HepG2 (cell line): ENCODE measurements around the gene BLVRB. TPM values are rescaled to one million over a fixed set of nuclear protein-coding genes. Genes with fewer than 3 reads are reported as not detected.

Source experiments
- ETV5 ChIP-seq: IDR thresholded peaks from 2 replicates; pipeline ENCODE4 v1.6.1; 2018; ENCODE audit warnings: missing biosample characterization, missing genetic modification reagents, inconsistent platforms, borderline replicate concordance
- MIER3 ChIP-seq: IDR thresholded peaks from 2 replicates; pipeline ENCODE4 v1.6.1; 2016; ENCODE audit warnings: missing compliant biosample characterization, borderline replicate concordance
- MTF2 ChIP-seq: sonication (generic); formaldehyde crosslinking; IDR thresholded peaks from 2 replicates; pipeline ENCODE4 v1.5.0; 2020; ENCODE audit warnings: missing genetic modification reagents, borderline replicate concordance
- NPAS2 ChIP-seq: sonication (generic); formaldehyde crosslinking; IDR thresholded peaks from 2 replicates; pipeline ENCODE4 v1.8.0; 2022; ENCODE audit warnings: mild to moderate bottlenecking, missing genetic modification reagents, borderline replicate concordance
- POLR2AphosphoS5 ChIP-seq: IDR thresholded peaks from 2 replicates; pipeline ENCODE4 v1.6.1; 2012; ENCODE audit warnings: low read depth, low read length
- SCMH1 ChIP-seq: sonication (generic); formaldehyde crosslinking; IDR thresholded peaks from 2 replicates; pipeline ENCODE4 v1.9.0; 2021; ENCODE audit warnings: missing genetic modification reagents, mild to moderate bottlenecking, borderline replicate concordance
- SOX5 ChIP-seq: IDR thresholded peaks from 2 replicates; pipeline ENCODE4 v1.6.1; 2016; ENCODE audit warnings: borderline replicate concordance
- SUZ12 ChIP-seq: fragments of 150-350 bp; IDR thresholded peaks from 2 replicates; pipeline ENCODE4 v1.6.1; 2014; ENCODE audit warnings: low read depth, low read length
- ZBTB3 ChIP-seq: sonication (generic); formaldehyde crosslinking; IDR thresholded peaks from 2 replicates; pipeline ENCODE4 v1.4.0; 2020; ENCODE audit warnings: low read depth, mild to moderate bottlenecking, moderate library complexity, missing genetic modification reagents, borderline replicate concordance
- ZFP62 ChIP-seq: sonication (generic); formaldehyde crosslinking; IDR thresholded peaks from 2 replicates; pipeline ENCODE4 v1.4.0; 2020; ENCODE audit warnings: missing genetic modification reagents
- ZKSCAN8 ChIP-seq: IDR thresholded peaks from 2 replicates; pipeline ENCODE4 v1.6.1; 2016; ENCODE audit warnings: borderline replicate concordance, missing genetic modification reagents, missing compliant biosample characterization
- ZMAT3 ChIP-seq: sonication (generic); formaldehyde crosslinking; conservative IDR thresholded peaks from 2 replicates; pipeline ENCODE4 v1.7.0; 2021; ENCODE audit warnings: missing genetic modification reagents
- ZNF224 ChIP-seq: sonication (generic); formaldehyde crosslinking; IDR thresholded peaks from 2 replicates; pipeline ENCODE4 v1.5.0; 2020; ENCODE audit warnings: mild to moderate bottlenecking, missing genetic modification reagents
- ZNF780A ChIP-seq: sonication (generic); formaldehyde crosslinking; IDR thresholded peaks from 2 replicates; pipeline ENCODE4 v1.8.0; 2022; ENCODE audit warnings: mild to moderate bottlenecking, missing genetic modification reagents, moderate library complexity
- polyA plus RNA-seq, 8 experiments: library from polyadenylated mRNA; depleted of rRNA in 3 of 8; stranded (reverse) in 7 of 8; unstranded in 1 of 8; fragments of >200 nt; fragmentation: Illumina TruSeq in 4 of 8; extraction: Trizol in 4 of 8; gene quantifications; 2 replicates each; pipeline versions ENCODE4 v1.2.1 to v1.2.3, GENCODE V29; 2011 to 2016; ENCODE audit warnings: low read depth in 4 of 8, missing spikeins in 1 of 8, mixed read lengths in 1 of 8; ENCODE audit not compliant: insufficient read depth in 1 of 8
- total RNA-seq, 5 experiments: library from RNA; depleted of rRNA; stranded (reverse); fragments of >200 nt; fragmentation: Illumina TruSeq; extraction: Trizol; gene quantifications; 2 replicates each; pipeline ENCODE4 v1.2.3, GENCODE V29; 2016; ENCODE audit warnings: low read depth in 1 of 5
- TF ChIP-seq, protein P1 (sequence below), 2 experiments: sonication (generic) in 1 of 2; formaldehyde crosslinking in 1 of 2; IDR thresholded peaks; 2 replicates each; pipeline versions ENCODE4 v1.6.1 to v1.9.0; 2014 to 2022; ENCODE audit warnings: antibody characterized with exemption in 1 of 2, borderline replicate concordance in 1 of 2, inconsistent platforms in 1 of 2, low read depth in 1 of 2, missing genetic modification reagents in 1 of 2
- TF ChIP-seq, protein P2 (sequence below): sonication (generic); formaldehyde crosslinking; IDR thresholded peaks from 2 replicates; pipeline ENCODE4 v1.4.0; 2020; ENCODE audit warnings: missing genetic modification reagents
- TF ChIP-seq, protein P3 (sequence below): sonication (generic); formaldehyde crosslinking; conservative IDR thresholded peaks from 2 replicates; pipeline ENCODE4 v1.4.0; 2020; ENCODE audit warnings: missing genetic modification reagents

BLVRB gene
- total and polyA plus RNA-seq, 2 of the 13 experiments (the other 11 are each of a cell fraction or from before 2014, with no cell fraction given) = 25.9 to 51.4 TPM

DNA sequence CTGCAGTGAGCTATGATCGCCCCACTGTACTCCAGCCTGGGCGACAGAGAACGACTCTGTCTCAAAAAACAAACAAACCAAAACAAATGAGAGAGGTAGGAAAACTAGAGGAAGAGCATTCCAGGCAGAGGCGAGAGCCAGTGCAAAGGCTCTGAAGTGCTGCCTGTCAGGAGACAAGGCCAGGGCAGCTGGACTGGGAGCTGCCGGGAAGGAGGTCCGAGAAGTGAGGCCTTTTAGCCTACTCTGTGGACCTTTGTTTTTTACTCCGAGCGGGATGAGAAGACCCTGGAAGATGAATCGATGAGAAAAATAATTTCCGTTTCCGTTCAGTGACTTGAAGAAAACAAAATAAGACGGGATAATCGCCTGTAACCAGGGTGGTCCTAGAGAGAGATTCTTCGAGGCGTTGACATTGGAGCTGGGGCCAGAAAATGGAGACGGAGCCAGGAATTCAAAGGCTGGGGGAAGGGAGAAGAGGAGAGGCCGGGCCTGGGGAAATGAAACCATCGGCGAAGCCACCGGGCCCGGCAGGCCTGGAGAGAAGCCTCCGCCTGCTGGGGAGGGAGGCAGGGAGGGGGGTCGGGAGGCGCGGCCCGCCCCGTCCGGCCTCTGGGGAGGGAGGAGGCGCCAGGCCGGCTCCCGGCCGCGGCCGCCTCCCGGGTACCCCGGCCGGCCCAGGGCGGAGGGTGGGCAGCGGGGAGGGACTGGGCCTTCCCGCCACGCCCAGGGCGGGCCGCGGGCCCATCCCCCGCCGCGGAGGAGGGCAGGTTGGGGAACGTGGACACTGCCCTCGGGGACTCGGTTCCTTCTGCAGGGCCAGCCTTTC is 31.9 kb downstream of the BLVRB start (continued):
- TF ChIP-seq SOX5 (CRISPR knock-in tag) (no peak), ZNF780A (no peak), MIER3 (no peak), ZFP62 (CRISPR knock-in tag) (no peak), ZNF224 (CRISPR knock-in tag) (no peak), ZBTB3 (CRISPR knock-in tag) (0 out of 2 replicates have a peak, but pooled peaks have one; percentile 26), ZKSCAN8 (CRISPR knock-in tag) (no peak), MTF2 (CRISPR knock-in tag) (no peak), ZMAT3 (CRISPR knock-in tag) (no peak), SUZ12 (no peak), NPAS2 (CRISPR knock-in tag) (no peak), POLR2AphosphoS5 (peak; percentile 50), SCMH1 (CRISPR knock-in tag) (no peak), ETV5 (no peak)
- TF ChIP-seq, protein P1, sequence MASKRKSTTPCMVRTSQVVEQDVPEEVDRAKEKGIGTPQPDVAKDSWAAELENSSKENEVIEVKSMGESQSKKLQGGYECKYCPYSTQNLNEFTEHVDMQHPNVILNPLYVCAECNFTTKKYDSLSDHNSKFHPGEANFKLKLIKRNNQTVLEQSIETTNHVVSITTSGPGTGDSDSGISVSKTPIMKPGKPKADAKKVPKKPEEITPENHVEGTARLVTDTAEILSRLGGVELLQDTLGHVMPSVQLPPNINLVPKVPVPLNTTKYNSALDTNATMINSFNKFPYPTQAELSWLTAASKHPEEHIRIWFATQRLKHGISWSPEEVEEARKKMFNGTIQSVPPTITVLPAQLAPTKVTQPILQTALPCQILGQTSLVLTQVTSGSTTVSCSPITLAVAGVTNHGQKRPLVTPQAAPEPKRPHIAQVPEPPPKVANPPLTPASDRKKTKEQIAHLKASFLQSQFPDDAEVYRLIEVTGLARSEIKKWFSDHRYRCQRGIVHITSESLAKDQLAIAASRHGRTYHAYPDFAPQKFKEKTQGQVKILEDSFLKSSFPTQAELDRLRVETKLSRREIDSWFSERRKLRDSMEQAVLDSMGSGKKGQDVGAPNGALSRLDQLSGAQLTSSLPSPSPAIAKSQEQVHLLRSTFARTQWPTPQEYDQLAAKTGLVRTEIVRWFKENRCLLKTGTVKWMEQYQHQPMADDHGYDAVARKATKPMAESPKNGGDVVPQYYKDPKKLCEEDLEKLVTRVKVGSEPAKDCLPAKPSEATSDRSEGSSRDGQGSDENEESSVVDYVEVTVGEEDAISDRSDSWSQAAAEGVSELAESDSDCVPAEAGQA (IDR thresholded peaks at IDR 0.05; ENCODE audit: low read depth) = no peak
- TF ChIP-seq, protein P1 (CRISPR knock-in tag; IDR thresholded peaks at IDR 0.05; ENCODE audit: borderline replicate concordance) = no peak
- TF ChIP-seq, protein P2, sequence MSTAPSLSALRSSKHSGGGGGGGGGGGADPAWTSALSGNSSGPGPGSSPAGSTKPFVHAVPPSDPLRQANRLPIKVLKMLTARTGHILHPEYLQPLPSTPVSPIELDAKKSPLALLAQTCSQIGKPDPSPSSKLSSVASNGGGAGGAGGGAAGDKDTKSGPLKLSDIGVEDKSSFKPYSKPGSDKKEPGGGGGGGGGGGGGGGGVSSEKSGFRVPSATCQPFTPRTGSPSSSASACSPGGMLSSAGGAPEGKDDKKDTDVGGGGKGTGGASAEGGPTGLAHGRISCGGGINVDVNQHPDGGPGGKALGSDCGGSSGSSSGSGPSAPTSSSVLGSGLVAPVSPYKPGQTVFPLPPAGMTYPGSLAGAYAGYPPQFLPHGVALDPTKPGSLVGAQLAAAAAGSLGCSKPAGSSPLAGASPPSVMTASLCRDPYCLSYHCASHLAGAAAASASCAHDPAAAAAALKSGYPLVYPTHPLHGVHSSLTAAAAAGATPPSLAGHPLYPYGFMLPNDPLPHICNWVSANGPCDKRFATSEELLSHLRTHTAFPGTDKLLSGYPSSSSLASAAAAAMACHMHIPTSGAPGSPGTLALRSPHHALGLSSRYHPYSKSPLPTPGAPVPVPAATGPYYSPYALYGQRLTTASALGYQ (CRISPR knock-in tag) = peak; percentile 49; the same call in 1 of the 2 replicates
- TF ChIP-seq, protein P3, sequence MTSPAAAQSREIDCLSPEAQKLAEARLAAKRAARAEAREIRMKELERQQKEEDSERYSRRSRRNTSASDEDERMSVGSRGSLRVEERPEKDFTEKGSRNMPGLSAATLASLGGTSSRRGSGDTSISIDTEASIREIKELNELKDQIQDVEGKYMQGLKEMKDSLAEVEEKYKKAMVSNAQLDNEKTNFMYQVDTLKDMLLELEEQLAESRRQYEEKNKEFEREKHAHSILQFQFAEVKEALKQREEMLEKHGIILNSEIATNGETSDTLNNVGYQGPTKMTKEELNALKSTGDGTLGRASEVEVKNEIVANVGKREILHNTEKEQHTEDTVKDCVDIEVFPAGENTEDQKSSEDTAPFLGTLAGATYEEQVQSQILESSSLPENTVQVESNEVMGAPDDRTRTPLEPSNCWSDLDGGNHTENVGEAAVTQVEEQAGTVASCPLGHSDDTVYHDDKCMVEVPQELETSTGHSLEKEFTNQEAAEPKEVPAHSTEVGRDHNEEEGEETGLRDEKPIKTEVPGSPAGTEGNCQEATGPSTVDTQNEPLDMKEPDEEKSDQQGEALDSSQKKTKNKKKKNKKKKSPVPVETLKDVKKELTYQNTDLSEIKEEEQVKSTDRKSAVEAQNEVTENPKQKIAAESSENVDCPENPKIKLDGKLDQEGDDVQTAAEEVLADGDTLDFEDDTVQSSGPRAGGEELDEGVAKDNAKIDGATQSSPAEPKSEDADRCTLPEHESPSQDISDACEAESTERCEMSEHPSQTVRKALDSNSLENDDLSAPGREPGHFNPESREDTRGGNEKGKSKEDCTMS (CRISPR knock-in tag) = no peak
